ENCODE results near the gene PEAR1. TPM values are rescaled to one million over a fixed set of nuclear protein-coding genes. Genes with fewer than 3 reads are reported as not detected.

Gene PEAR1
- total RNA-seq, 1 donor from 2014 or later, result 17.9 TPM

- no peak overlapping the region for H3K27ac ChIP-seq
- H3K4me1 ChIP-seq, result peaks cover 11% of the 10 kb centered on the region
- H3K4me3 ChIP-seq, result no peak overlapping the region
- no peak for DNase-seq
- intact Hi-C loops (cut with DNase I), result no loop called here
- no peak for TF ChIP-seq CTCF (IDR thresholded peaks at IDR 0.05)
- peaks cover 11% of the 10 kb centered on the region for H3K36me3 ChIP-seq
- no peaks in the 10 kb centered on the region for H3K9me3 ChIP-seq
- H3K27me3 ChIP-seq, result peaks cover 20% of the 10 kb centered on the region
- ATAC-seq, result no peak
Observed at GRCh38 chr1:156931974-156932710, 38.6 kb downstream of the PEAR1 start.

GRCh38 chr1:156933136-156933535 is 39.6 kb downstream of the PEAR1 start:
- H3K4me3 ChIP-seq, result no peak overlapping the region
- ATAC-seq, result no peak
- no peak for DNase-seq
- no peak overlapping the region for H3K27ac ChIP-seq
- peaks cover 3% of the 10 kb centered on the region for H3K4me1 ChIP-seq
- peaks cover 12% of the 10 kb centered on the region for H3K27me3 ChIP-seq
- TF ChIP-seq CTCF (IDR thresholded peaks at IDR 0.05), result no peak
- peaks cover 11% of the 10 kb centered on the region for H3K36me3 ChIP-seq
- no peaks in the 10 kb centered on the region for H3K9me3 ChIP-seq
- intact Hi-C loops (cut with DNase I), result no loop called here

GRCh38 chr1:156935505-156936128 is 42.1 kb downstream of the PEAR1 start:
- TF ChIP-seq CTCF (IDR thresholded peaks at IDR 0.05), result no peak
- ATAC-seq (no peak), DNase-seq (no peak)
- Histone ChIP-seq H3K9me3 (no peaks in the 10 kb centered on the region), H3K4me1 (peaks cover 3% of the 10 kb centered on the region), H3K27me3 (no peaks in the 10 kb centered on the region), H3K4me3 (no peak overlapping the region), H3K36me3 (peaks cover 29% of the 10 kb centered on the region), H3K27ac (no peak overlapping the region)
- intact Hi-C loops (cut with DNase I), result no loop called here

GRCh38 chr1:156936191-156936590 is 42.7 kb downstream of the PEAR1 start:
- H3K27ac ChIP-seq, result no peak overlapping the region
- no peaks in the 10 kb centered on the region for H3K27me3 ChIP-seq
- no peak for ATAC-seq
- TF ChIP-seq CTCF (IDR thresholded peaks at IDR 0.05), result no peak
- no peaks in the 10 kb centered on the region for H3K9me3 ChIP-seq
- H3K4me1 ChIP-seq, result peaks cover 3% of the 10 kb centered on the region
- H3K36me3 ChIP-seq, result peaks cover 35% of the 10 kb centered on the region
- H3K4me3 ChIP-seq, result no peak overlapping the region
- intact Hi-C loops (cut with DNase I), result no loop called here
- no peak for DNase-seq

- H3K4me3 ChIP-seq, result no peak overlapping the region
- peaks cover 41% of the 10 kb centered on the region for H3K36me3 ChIP-seq
- DNase-seq, result no peak
- intact Hi-C loops (cut with DNase I), result no loop called here
- H3K4me1 ChIP-seq, result peaks cover under 1% of the 10 kb centered on the region
- no peak for TF ChIP-seq CTCF (IDR thresholded peaks at IDR 0.05)
- H3K9me3 ChIP-seq, result no peaks in the 10 kb centered on the region
- no peaks in the 10 kb centered on the region for H3K27me3 ChIP-seq
- no peak for ATAC-seq
- no peak overlapping the region for H3K27ac ChIP-seq
Observed at GRCh38 chr1:156936721-156937220, 43.3 kb downstream of the PEAR1 start.

Data from upper lobe of right lung (tissue), 1 donor.